Fibroblast of lung (primary cell): ENCODE results near the gene SPRR3.

Experiments
- EZH2 ChIP-seq: IDR thresholded peaks from 2 replicates; pipeline ENCODE4 v1.5.1; 2012; ENCODE audit warnings: low read length, control low read depth, mild to moderate bottlenecking; ENCODE audit errors: missing control alignments
- TF ChIP-seq, protein P1 (sequence below), 2 donors: IDR thresholded peaks in 1 of 2; conservative IDR thresholded peaks in 1 of 2; 1 replicate in 1 of 2; 2 replicates in 1 of 2; pipeline ENCODE4 v1.5.1; 2011 to 2012; ENCODE audit warnings: low read length in 2 of 2, control low read depth in 1 of 2, inconsistent platforms in 1 of 2, low read depth in 1 of 2, mild to moderate bottlenecking in 1 of 2

DNA sequence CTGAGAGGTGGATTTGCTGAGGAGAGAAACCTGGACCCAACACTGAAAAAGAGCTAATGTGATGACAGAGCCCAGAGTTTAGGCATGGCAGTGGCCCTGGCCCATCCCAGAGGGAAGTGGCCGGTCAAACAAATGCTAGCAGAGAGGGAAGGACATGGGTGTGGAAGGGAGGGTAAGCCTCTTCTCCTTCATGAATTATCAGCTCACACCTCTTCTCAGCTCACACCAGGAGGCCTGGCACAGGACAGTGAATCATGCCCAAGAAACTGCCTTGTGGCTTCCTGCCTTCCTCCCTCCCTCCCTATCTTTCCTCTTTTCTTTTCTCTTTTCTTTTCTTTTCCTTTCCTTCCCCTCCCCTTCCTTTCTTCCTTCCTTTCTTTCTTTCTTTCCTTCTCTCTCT lies 1.3 kb upstream of the SPRR3 start:
- TF ChIP-seq, protein P1, sequence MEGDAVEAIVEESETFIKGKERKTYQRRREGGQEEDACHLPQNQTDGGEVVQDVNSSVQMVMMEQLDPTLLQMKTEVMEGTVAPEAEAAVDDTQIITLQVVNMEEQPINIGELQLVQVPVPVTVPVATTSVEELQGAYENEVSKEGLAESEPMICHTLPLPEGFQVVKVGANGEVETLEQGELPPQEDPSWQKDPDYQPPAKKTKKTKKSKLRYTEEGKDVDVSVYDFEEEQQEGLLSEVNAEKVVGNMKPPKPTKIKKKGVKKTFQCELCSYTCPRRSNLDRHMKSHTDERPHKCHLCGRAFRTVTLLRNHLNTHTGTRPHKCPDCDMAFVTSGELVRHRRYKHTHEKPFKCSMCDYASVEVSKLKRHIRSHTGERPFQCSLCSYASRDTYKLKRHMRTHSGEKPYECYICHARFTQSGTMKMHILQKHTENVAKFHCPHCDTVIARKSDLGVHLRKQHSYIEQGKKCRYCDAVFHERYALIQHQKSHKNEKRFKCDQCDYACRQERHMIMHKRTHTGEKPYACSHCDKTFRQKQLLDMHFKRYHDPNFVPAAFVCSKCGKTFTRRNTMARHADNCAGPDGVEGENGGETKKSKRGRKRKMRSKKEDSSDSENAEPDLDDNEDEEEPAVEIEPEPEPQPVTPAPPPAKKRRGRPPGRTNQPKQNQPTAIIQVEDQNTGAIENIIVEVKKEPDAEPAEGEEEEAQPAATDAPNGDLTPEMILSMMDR (conservative IDR thresholded peaks at IDR 0.05 in 1 of 2, IDR thresholded peaks at IDR 0.05 in 1 of 2; ENCODE audit: low read depth in 1 of 2, low read length in 2 of 2): no peak
- TF ChIP-seq EZH2: no peak
